Measurements from ENCODE around the gene GSTO2.
A peak's percentile ranks its signal among the peaks of the same experiment; 100 is the strongest.

GSTO2 gene

GRCh38 chr10:104254493-104255310 is 14.3 kb upstream of the GSTO2 start, which contains the start of gene GSTO1:
Gene GSTO1 (plus strand): TSS chr10:104254892. CDS start chr10:104254929, 37 bp downstream.
- DNase-seq = peak; percentile 9

- DNase-seq = no peak
Observed at GRCh38 chr10:104255311-104255981, 13.5 kb upstream of the GSTO2 start.

GRCh38 chr10:104256335-104256961 is 12.5 kb upstream of the GSTO2 start:
- DNase-seq = no peak

GRCh38 chr10:104257235-104257634 is 11.7 kb upstream of the GSTO2 start:
- no peak for DNase-seq

- DNase-seq = no peak
Observed at GRCh38 chr10:104258209-104258608, 10.8 kb upstream of the GSTO2 start.

GRCh38 chr10:104259456-104259855 is 9.5 kb upstream of the GSTO2 start:
- no peak for DNase-seq

- no peak for DNase-seq
Observed at GRCh38 chr10:104259999-104260774, 8.8 kb upstream of the GSTO2 start.

- DNase-seq = no peak
Observed at GRCh38 chr10:104260775-104261115, 8.2 kb upstream of the GSTO2 start.

GRCh38 chr10:104262055-104262454 is 6.9 kb upstream of the GSTO2 start:
- DNase-seq = no peak

- no peak for DNase-seq
Observed at GRCh38 chr10:104264783-104265182, 4.2 kb upstream of the GSTO2 start.

- DNase-seq = no peak
Observed at GRCh38 chr10:104267721-104268404, 1.1 kb upstream of the GSTO2 start.

- DNase-seq = no peak
Observed at GRCh38 chr10:104268405-104268712, 625 bp upstream of the GSTO2 start.

- DNase-seq = no peak
Observed at GRCh38 chr10:104273286-104273685, 4.3 kb downstream of the GSTO2 start.

- DNase-seq = no peak
Observed at GRCh38 chr10:104273899-104274575, 5.1 kb downstream of the GSTO2 start.

- DNase-seq = no peak
Observed at GRCh38 chr10:104274762-104275721, 6.1 kb downstream of the GSTO2 start.

- no peak for DNase-seq
Observed at GRCh38 chr10:104276192-104276591, 7.2 kb downstream of the GSTO2 start.

GRCh38 chr10:104277785-104278184 is 8.8 kb downstream of the GSTO2 start:
- no peak for DNase-seq

- DNase-seq = no peak
Observed at GRCh38 chr10:104279550-104280259, 10.7 kb downstream of the GSTO2 start.

- no peak for DNase-seq
Observed at GRCh38 chr10:104281694-104282093, 12.7 kb downstream of the GSTO2 start.

- DNase-seq = no peak
Observed at GRCh38 chr10:104284846-104285245, 15.9 kb downstream of the GSTO2 start.
